T follicular helper cell (primary cell): ENCODE data around the gene NLRP1.
"Not testable (repeated sequence)": the region's sequence is repeated elsewhere in the genome, so short reads cannot be mapped to it uniquely, and the experiment has no call there.

ENCODE experiments used
- DNase-seq: peaks from one replicate; pipeline ENCODE4 v3.0.0-alpha.2; 2020; ENCODE audit warnings: low read depth

Gene NLRP1

GRCh38 chr17:5587438-5588032 lies 3.2 kb upstream of the NLRP1 start:
- peak; percentile 33 for DNase-seq

GRCh38 chr17:5585836-5586521 lies 1.7 kb upstream of the NLRP1 start:
- DNase-seq, result no peak

GRCh38 chr17:5585287-5585794 lies 1.0 kb upstream of the NLRP1 start:
- no peak for DNase-seq

GRCh38 chr17:5583426-5584382 lies 605 bp downstream of the NLRP1 start:
- DNase-seq, result no peak

GRCh38 chr17:5582209-5583185 lies 1.8 kb downstream of the NLRP1 start:
- DNase-seq, result no peak

GRCh38 chr17:5581655-5582054 lies 2.7 kb downstream of the NLRP1 start:
- DNase-seq, result no peak

- no peak for DNase-seq
These were observed 3.3 kb downstream of the NLRP1 start for GRCh38 chr17:5580969-5581368.

GRCh38 chr17:5580367-5580766 lies 3.9 kb downstream of the NLRP1 start:
- no peak for DNase-seq

- not testable (repeated sequence) for DNase-seq
These were observed 5.5 kb downstream of the NLRP1 start for GRCh38 chr17:5578768-5579167.

- not testable (repeated sequence) for DNase-seq
These were observed 11.3 kb downstream of the NLRP1 start for GRCh38 chr17:5573017-5573416.

GRCh38 chr17:5571281-5571680 lies 13.0 kb downstream of the NLRP1 start:
- DNase-seq, result no peak

GRCh38 chr17:5565808-5566207 lies 18.5 kb downstream of the NLRP1 start:
- DNase-seq, result no peak

- DNase-seq, result no peak
These were observed 20.9 kb downstream of the NLRP1 start for GRCh38 chr17:5563456-5563855.

GRCh38 chr17:5562661-5563360 lies 21.5 kb downstream of the NLRP1 start:
- no peak for DNase-seq

- DNase-seq, result no peak
These were observed 22.4 kb downstream of the NLRP1 start for GRCh38 chr17:5561736-5562571.

GRCh38 chr17:5560361-5560988 lies 23.8 kb downstream of the NLRP1 start:
- DNase-seq, result no peak

- DNase-seq, result no peak
These were observed 25.2 kb downstream of the NLRP1 start for GRCh38 chr17:5558815-5559785.

GRCh38 chr17:5557990-5558389 lies 26.3 kb downstream of the NLRP1 start:
- no peak for DNase-seq
